K562 (cell line): Measurements from ENCODE around the gene MDM1.
A peak's percentile ranks its signal among the peaks of the same experiment; 100 is the strongest.

Experiments used
- BACH1 ChIP-seq: fragments of 200-800 bp; sonication (Bioruptor generic); IDR thresholded peaks from 2 replicates; pipeline ENCODE4 v1.6.1; 2016; ENCODE audit warnings: missing genetic modification characterization, missing compliant biosample characterization
- FUS ChIP-seq: fragments of 200-400 bp; formaldehyde crosslinking; optimal IDR thresholded peaks from 2 replicates; pipeline ENCODE3; 2017; ENCODE audit warnings: low read depth, low read length
- KHSRP ChIP-seq: fragments of 450-650 bp; IDR thresholded peaks from 2 replicates; pipeline ENCODE4 v1.6.1; 2017
- MXI1 ChIP-seq: IDR thresholded peaks from 2 replicates; pipeline ENCODE4 v1.6.1; 2011; ENCODE audit warnings: low read depth, mild to moderate bottlenecking, improper control_type of control experiment, low read length
- POLR2A ChIP-seq: fragments of 450-650 bp; conservative IDR thresholded peaks from 2 replicates; pipeline ENCODE4 v1.6.1; 2016
- RAD21 ChIP-seq, 2 experiments: fragments of 250-450 bp in 1 of 2; fragments of 450-650 bp in 1 of 2; sonication (Bioruptor Pico) in 1 of 2; formaldehyde crosslinking in 1 of 2; IDR thresholded peaks in 1 of 2; conservative IDR thresholded peaks in 1 of 2; 2 replicates each; pipeline versions ENCODE4 v1.4.0 to v1.8.0; 2020 to 2022; ENCODE audit warnings: mild to moderate bottlenecking in 2 of 2, moderate library complexity in 1 of 2
- RFX5 ChIP-seq: IDR thresholded peaks from 2 replicates; pipeline ENCODE4 v1.6.1; 2011; ENCODE audit warnings: low read depth, mild to moderate bottlenecking, improper control_type of control experiment, low read length
- SMARCE1 ChIP-seq: fragments of 450-650 bp; IDR thresholded peaks from 2 replicates; pipeline ENCODE4 v1.7.1; 2016; ENCODE audit warnings: mild to moderate bottlenecking
- ZBTB8A ChIP-seq: fragments of 450-650 bp; IDR thresholded peaks from 2 replicates; pipeline ENCODE4 v1.6.1; 2018; ENCODE audit warnings: mild to moderate bottlenecking, moderate library complexity; ENCODE audit not compliant: partially characterized antibody
- ZNF263 ChIP-seq: sonication (generic); formaldehyde crosslinking; IDR thresholded peaks from 2 replicates; pipeline ENCODE4 v1.8.0; 2022; ENCODE audit warnings: mild to moderate bottlenecking, missing genetic modification reagents, borderline replicate concordance
- TF ChIP-seq, protein P1 (sequence below), 2 experiments: fragments of 450-650 bp; formaldehyde crosslinking in 1 of 2; IDR thresholded peaks; 2 replicates each; pipeline versions ENCODE4 v1.4.0 to v1.6.1; 2014 to 2020; ENCODE audit warnings: mild to moderate bottlenecking in 2 of 2, borderline replicate concordance in 1 of 2, low read depth in 1 of 2
- TF ChIP-seq, protein P2 (sequence below): sonication (generic); formaldehyde crosslinking; IDR thresholded peaks from 2 replicates; pipeline ENCODE4 v1.4.0; 2020; ENCODE audit warnings: mild to moderate bottlenecking, missing genetic modification reagents
- TF ChIP-seq, protein P3 (sequence below), 3 experiments: IDR thresholded peaks in 2 of 3; conservative IDR thresholded peaks in 1 of 3; 2 replicates each; pipeline ENCODE4 v1.5.1; 2011 to 2012; ENCODE audit warnings: low read length in 3 of 3, mild to moderate bottlenecking in 3 of 3, control low read depth in 2 of 3, improper control_type of control experiment in 1 of 3, inconsistent platforms in 1 of 3, low read depth in 1 of 3, mixed read lengths in 1 of 3, moderate library complexity in 1 of 3; ENCODE audit not compliant: insufficient read depth in 2 of 3

DNA sequence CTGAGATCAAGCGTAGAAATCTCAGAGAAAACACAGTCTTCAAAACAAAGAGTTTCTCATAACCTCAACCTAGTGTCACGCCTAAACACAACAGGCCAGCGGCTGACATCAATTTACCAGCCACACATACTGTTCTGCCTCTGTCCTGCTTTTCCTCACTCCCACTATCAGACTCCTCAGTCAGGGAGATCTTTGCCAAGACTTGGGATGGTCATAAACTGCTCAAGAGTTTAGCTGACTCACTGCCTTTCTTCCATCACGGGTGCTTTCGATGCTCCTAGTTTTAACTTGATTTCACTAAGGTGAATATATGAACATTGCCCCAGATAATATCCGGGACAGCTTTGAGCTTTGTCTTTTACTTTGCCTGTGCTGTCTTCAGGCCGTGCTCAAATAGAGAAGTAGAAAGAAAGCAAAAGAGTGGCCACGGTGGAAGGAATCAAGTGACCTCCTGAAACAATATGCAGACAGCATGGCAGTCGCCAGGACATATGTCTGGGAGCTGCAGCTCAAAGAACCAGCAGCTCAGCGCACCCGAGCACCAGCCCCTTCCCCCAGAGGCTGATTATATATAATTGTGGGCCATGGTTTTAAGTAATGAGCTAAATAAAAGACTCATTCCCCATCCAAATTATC lies 12.1 kb downstream of the MDM1 start:
- TF ChIP-seq ZNF263 (CRISPR knock-in tag) (no peak), RAD21 (CRISPR knock-in tag; conservative IDR thresholded peaks at IDR 0.05 in 1 of 2, IDR thresholded peaks at IDR 0.05 in 1 of 2) (peak in 1 of 2 experiments; percentile 13; a peak in 1 of 4 replicates), SMARCE1 (no peak), BACH1 (tag) (no peak; the same call in 1 of the 2 replicates), KHSRP (no peak), FUS (no peak), POLR2A (no peak), ZBTB8A (no peak), MXI1 (no peak), RFX5 (no peak)
- TF ChIP-seq, protein P1, sequence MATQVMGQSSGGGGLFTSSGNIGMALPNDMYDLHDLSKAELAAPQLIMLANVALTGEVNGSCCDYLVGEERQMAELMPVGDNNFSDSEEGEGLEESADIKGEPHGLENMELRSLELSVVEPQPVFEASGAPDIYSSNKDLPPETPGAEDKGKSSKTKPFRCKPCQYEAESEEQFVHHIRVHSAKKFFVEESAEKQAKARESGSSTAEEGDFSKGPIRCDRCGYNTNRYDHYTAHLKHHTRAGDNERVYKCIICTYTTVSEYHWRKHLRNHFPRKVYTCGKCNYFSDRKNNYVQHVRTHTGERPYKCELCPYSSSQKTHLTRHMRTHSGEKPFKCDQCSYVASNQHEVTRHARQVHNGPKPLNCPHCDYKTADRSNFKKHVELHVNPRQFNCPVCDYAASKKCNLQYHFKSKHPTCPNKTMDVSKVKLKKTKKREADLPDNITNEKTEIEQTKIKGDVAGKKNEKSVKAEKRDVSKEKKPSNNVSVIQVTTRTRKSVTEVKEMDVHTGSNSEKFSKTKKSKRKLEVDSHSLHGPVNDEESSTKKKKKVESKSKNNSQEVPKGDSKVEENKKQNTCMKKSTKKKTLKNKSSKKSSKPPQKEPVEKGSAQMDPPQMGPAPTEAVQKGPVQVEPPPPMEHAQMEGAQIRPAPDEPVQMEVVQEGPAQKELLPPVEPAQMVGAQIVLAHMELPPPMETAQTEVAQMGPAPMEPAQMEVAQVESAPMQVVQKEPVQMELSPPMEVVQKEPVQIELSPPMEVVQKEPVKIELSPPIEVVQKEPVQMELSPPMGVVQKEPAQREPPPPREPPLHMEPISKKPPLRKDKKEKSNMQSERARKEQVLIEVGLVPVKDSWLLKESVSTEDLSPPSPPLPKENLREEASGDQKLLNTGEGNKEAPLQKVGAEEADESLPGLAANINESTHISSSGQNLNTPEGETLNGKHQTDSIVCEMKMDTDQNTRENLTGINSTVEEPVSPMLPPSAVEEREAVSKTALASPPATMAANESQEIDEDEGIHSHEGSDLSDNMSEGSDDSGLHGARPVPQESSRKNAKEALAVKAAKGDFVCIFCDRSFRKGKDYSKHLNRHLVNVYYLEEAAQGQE (IDR thresholded peaks at IDR 0.05; ENCODE audit: borderline replicate concordance): no peak
- TF ChIP-seq, protein P1 (CRISPR knock-in tag; IDR thresholded peaks at IDR 0.05; ENCODE audit: low read depth): no peak
- TF ChIP-seq, protein P2, sequence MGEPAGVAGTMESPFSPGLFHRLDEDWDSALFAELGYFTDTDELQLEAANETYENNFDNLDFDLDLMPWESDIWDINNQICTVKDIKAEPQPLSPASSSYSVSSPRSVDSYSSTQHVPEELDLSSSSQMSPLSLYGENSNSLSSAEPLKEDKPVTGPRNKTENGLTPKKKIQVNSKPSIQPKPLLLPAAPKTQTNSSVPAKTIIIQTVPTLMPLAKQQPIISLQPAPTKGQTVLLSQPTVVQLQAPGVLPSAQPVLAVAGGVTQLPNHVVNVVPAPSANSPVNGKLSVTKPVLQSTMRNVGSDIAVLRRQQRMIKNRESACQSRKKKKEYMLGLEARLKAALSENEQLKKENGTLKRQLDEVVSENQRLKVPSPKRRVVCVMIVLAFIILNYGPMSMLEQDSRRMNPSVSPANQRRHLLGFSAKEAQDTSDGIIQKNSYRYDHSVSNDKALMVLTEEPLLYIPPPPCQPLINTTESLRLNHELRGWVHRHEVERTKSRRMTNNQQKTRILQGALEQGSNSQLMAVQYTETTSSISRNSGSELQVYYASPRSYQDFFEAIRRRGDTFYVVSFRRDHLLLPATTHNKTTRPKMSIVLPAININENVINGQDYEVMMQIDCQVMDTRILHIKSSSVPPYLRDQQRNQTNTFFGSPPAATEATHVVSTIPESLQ (CRISPR knock-in tag): no peak
- TF ChIP-seq, protein P3, sequence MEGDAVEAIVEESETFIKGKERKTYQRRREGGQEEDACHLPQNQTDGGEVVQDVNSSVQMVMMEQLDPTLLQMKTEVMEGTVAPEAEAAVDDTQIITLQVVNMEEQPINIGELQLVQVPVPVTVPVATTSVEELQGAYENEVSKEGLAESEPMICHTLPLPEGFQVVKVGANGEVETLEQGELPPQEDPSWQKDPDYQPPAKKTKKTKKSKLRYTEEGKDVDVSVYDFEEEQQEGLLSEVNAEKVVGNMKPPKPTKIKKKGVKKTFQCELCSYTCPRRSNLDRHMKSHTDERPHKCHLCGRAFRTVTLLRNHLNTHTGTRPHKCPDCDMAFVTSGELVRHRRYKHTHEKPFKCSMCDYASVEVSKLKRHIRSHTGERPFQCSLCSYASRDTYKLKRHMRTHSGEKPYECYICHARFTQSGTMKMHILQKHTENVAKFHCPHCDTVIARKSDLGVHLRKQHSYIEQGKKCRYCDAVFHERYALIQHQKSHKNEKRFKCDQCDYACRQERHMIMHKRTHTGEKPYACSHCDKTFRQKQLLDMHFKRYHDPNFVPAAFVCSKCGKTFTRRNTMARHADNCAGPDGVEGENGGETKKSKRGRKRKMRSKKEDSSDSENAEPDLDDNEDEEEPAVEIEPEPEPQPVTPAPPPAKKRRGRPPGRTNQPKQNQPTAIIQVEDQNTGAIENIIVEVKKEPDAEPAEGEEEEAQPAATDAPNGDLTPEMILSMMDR (IDR thresholded peaks at IDR 0.05 in 2 of 3, conservative IDR thresholded peaks at IDR 0.05 in 1 of 3; ENCODE audit: insufficient read depth in 2 of 3, low read depth in 1 of 3, low read length in 3 of 3): no peak
